Fibroblast of gingiva (primary cell): ENCODE results near the gene EFCAB3.
A peak's percentile ranks its signal among the peaks of the same experiment; 100 is the strongest.
"Not testable (repeated sequence)": the region's sequence is repeated elsewhere in the genome, so short reads cannot be mapped to it uniquely, and the experiment has no call there.

Experiments
- DNase-seq: peaks from one replicate; pipeline ENCODE4 v3.0.0-alpha.2; 2011; ENCODE audit warnings: low read depth

Gene EFCAB3

DNA sequence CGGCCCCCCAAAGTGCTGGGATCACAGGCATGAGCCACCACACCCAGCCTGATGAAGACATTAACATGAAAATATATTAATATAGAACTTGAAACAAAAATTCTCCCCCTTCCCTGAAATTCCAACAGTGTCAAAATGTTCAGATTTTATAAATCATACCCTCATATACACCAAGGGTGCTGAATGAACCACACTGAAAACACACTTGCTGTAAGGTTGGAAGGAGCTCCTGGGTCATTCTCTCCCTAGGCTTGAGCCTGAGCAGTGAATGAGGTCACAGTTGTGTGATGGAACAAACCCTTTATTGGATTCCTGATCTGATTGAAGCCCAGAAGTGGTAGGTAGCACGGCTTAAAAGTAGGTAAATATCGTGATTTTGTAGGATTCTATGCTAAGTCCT, at the start of gene EFCAB3:
EFCAB3 (plus strand) TSS at position 301 of the 400 bp plus-strand sequence. CDS start 2,427 bp downstream, outside the sequence.
- no peak for DNase-seq

DNA sequence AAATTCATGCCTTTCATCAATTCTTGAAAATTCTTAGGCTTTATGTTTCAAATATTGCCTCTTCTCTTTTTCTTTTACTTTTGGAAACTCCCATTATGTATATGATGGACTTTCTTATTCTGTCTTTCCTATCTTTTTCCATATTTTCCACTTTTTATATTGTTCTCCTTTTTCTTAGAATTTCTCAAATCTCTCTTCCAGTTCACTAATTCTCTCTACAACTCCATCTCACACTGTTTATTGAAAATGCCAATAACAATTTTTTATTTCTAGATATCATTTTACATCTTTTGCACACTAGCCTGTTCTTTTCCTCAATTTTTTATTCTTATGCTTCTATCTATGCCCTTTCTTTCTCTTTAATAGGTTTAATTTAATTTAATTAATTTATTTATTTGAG, 43.8 kb upstream of the EFCAB3 start:
- DNase-seq = no peak

- DNase-seq = no peak
Observed at GRCh38 chr17:62343764-62344270, 36.5 kb upstream of the EFCAB3 start.

DNA sequence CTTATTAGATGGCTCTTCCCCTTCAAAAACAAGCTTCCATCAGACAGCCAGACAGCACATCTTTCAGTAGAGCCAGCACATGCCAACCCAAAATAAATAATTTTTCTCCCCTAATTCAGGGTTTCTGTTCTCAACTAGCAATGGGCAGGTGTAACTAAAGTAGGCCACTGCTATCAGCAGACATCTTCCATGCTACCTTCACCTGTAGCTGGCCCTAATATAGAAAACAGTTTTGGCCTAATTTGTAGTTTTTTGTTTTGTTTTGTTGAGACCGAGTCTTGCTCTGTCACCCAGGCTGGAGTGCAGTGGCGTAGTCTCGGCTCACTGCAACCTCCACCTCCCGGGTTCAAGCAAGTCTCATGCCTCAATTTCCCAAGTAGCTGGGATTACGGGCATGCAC, 29.2 kb upstream of the EFCAB3 start:
- no peak for DNase-seq

DNA sequence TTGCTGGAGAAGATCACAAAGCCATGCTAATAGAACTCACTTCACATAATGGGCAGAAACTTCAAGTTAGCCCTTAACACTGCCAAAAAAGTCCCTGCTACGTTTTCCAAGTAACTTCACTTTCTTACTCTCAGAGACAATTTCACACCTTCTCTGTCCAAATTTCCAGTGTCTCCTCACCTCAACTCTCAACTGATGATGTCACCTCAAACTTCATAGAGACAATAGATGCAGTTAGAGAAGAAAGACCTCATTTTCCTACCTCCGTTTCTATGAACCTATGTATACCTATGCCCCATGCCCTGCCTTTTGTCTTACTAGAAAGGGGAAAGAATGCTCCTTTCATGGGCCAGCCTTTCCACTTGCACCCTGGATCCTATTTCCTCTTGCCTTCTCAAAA, 14.2 kb upstream of the EFCAB3 start:
- no peak for DNase-seq

DNA sequence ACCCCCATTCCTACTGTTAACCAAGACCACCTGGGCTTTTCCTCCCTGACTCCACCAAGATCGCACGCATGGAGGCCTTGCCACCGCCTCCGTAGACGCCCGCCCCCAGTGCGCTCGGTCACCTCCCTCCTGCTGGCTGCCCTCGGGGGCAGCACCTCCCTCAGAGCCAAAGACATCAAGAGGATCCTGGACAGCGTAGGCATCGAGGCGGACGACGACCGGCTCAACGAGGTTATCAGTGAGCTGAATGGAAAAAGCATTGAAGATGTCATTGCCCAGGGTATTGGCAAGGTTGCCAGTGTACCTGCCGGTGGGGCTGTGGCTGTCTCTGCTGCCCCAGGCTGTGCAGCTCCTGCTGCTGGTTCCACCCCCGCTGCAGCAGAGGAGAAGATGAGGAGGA, 1.2 kb downstream of the EFCAB3 start:
- no peak for DNase-seq

- DNase-seq = no peak
Observed at GRCh38 chr17:62388856-62389255, 8.5 kb downstream of the EFCAB3 start.

GRCh38 chr17:62392908-62393307, 12.6 kb downstream of the EFCAB3 start:
- no peak for DNase-seq

- DNase-seq = no peak
Observed at GRCh38 chr17:62398891-62399290, 18.5 kb downstream of the EFCAB3 start.

DNA sequence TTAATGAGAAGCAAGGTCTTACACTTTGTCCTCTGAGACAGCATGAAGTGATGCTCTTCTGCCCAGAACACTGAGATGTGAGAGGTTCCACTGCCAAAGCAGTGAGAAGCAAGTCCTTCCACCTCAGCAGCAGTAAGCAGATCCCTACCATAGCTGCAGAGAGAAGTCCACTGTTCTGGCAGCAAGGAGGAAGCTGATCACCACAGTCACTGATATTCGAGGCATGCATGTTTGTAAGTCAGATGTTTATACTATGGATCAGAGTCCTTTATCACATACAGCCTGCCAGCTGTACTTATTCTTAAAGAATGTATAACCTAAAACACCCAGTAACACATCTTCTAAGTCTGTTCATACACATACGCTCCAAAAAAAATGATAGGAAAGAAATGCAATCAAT, 25.1 kb downstream of the EFCAB3 start:
- DNase-seq = no peak

GRCh38 chr17:62413090-62413489, 32.7 kb downstream of the EFCAB3 start:
- not testable (repeated sequence) for DNase-seq

DNA sequence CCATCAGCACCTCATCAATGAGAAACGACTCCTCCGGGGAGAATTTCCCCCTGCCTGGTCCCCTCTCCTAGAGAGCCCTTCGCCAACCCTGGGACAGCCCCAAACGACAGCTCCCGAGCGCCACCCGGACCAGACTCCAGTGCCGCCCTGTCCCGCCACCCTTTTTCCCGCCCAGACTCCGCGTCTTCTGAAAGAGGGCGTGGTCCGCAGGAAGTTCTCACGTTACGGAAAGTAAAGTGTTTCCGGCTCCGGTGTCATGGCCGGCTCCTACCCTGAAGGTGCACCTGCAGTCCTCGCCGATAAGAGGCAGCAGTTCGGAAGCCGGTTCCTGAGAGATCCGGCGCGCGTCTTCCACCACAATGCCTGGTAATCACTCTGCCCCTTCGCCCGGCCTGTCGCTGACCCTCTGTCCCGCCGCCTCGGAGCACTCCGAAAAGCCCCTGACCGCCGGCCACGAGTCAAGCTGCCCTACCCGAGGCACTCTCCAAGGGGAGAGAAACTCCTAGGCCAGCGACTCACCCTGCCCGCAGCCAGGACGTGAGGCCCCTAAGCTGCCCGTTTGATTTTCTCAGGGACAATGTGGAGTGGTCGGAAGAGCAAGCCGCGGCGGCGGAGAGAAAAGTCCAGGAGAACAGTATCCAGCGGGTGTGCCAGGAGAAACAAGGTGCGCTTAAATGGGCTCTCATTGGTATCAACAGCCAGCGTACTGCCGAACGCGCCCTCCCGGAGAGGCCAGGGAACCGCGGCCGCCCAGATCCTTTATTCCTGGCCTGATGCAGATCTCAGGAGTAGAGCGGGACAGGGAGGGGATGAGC, 43.5 kb downstream of the EFCAB3 start, which contains the start of gene METTL2A:
METTL2A (plus strand) TSS at position 251 of the 815 bp plus-strand sequence; CDS start at position 257, 6 bp downstream.
- peak; percentile 73 for DNase-seq

DNA sequence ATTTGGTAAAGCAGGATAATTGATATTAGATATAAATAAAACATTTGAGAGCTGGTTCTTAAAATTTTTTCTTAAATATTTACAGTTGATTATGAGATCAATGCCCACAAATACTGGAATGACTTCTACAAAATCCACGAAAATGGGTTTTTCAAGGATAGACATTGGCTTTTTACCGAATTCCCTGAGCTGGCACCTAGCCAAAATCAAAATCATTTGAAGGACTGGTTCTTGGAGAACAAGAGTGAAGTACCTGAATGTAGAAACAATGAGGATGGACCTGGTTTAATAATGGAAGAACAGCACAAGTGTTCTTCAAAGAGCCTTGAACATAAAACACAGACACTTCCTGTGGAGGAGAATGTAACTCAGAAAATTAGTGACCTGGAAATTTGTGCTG, 45.9 kb downstream of the EFCAB3 start:
- not testable (repeated sequence) for DNase-seq

- DNase-seq = not testable (repeated sequence)
Observed at GRCh38 chr17:62435251-62435650, 54.9 kb downstream of the EFCAB3 start.

DNA sequence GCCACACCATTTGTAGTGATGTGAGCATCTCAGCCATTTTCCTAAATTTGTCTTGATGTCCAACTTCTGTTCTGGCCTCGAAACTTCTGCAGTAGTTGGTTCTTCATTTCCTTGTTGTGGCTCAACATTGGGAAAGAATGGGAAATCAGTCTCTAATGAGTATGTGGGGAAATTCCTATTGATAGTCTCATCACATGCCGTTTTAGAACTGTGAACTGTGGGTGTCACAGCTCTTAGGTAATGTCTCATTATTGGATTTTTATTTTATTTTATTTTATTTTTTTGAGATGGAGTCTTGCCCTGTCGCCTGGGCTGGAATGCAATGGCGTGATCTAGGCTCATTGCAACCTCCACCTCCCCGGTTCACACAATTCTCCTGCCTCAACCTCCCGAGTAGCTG, 60.8 kb downstream of the EFCAB3 start:
- not testable (repeated sequence) for DNase-seq

DNA sequence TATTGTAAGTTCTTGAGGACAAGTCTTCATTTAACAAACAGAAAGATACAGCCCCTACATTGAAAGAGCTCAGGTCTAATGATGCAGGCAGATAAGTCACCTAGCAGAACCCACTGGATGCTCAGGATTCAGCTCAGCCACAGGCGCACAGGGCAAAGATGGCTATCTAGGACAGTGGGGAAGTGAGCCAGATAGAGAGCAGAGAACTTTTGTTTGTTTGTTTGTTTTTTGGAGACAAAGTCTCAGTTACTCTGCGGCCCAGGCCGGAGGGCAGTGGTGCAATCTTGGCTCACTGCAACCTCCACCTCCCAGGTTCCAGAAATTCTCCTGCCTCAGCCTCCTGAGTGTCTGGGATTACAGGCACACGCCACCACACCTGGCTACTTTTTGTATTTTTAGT, 63.7 kb downstream of the EFCAB3 start:
- no peak for DNase-seq

GRCh38 chr17:62445791-62446190, 65.4 kb downstream of the EFCAB3 start:
- DNase-seq = not testable (repeated sequence)

- DNase-seq = not testable (repeated sequence)
Observed at GRCh38 chr17:62452195-62452594, 71.8 kb downstream of the EFCAB3 start.

GRCh38 chr17:62453041-62453440, 72.7 kb downstream of the EFCAB3 start:
- DNase-seq = not testable (repeated sequence)

- not testable (repeated sequence) for DNase-seq
Observed at GRCh38 chr17:62453656-62454055, 73.3 kb downstream of the EFCAB3 start.

GRCh38 chr17:62454111-62454510, 73.8 kb downstream of the EFCAB3 start:
- not testable (repeated sequence) for DNase-seq

GRCh38 chr17:62456016-62456415, 75.7 kb downstream of the EFCAB3 start:
- no peak for DNase-seq

- not testable (repeated sequence) for DNase-seq
Observed at GRCh38 chr17:62458483-62458882, 78.1 kb downstream of the EFCAB3 start.

GRCh38 chr17:62464422-62464821, 84.1 kb downstream of the EFCAB3 start:
- not testable (repeated sequence) for DNase-seq
